Testis (tissue), 3 donors: ENCODE data around the gene RGL4. TPM values are rescaled to one million over a fixed set of nuclear protein-coding genes. Genes with fewer than 3 reads are reported as not detected.

ENCODE experiments used
- DNase-seq: peaks from one replicate; pipeline ENCODE4 v3.0.0-alpha.2; 2019
- H3K27ac ChIP-seq, 2 donors: fragments of 200-600 bp; sonication (generic); one replicate each; pipeline ENCODE4 v1.5.1; 2019
- H3K27me3 ChIP-seq: fragments of 200-600 bp; sonication (generic); one replicate; pipeline ENCODE4 v1.5.1; 2019
- H3K36me3 ChIP-seq: fragments of 200-600 bp; sonication (generic); one replicate; pipeline ENCODE4 v1.5.1; 2017; ENCODE audit warnings: low read depth; ENCODE audit errors: missing control alignments
- H3K4me1 ChIP-seq: fragments of 200-600 bp; sonication (generic); one replicate; pipeline ENCODE4 v1.5.1; 2019
- H3K4me3 ChIP-seq, 2 donors: fragments of 200-600 bp; sonication (generic); one replicate each; pipeline ENCODE4 v1.5.1; 2017 to 2019
- H3K9me3 ChIP-seq: fragments of 200-600 bp; sonication (generic); one replicate; pipeline ENCODE4 v1.5.1; 2017
- CTCF ChIP-seq, 3 experiments: fragments of 450-650 bp in 2 of 3; fragments of 200-600 bp in 1 of 3; sonication (generic) in 1 of 3; IDR thresholded peaks; one replicate each; pipeline ENCODE4 v1.5.1; 2016 to 2019; ENCODE audit warnings: antibody characterized with exemption in 3 of 3, mild to moderate bottlenecking in 2 of 3, moderate library complexity in 1 of 3
- POLR2A ChIP-seq: fragments of 450-650 bp; IDR thresholded peaks from one replicate; pipeline ENCODE4 v1.6.1; 2017; ENCODE audit warnings: antibody characterized with exemption, mild to moderate bottlenecking, moderate library complexity
- WGBS, 2 donors: methylation state at CpG; one replicate each; pipeline ENCODE4 v1.1.5; 2018; 5-methylcytosine and 5-hydroxymethylcytosine counted together
- intact Hi-C: fragments of 100-400 bp; cut with DNase I; formaldehyde crosslinking; loops from one replicate; pipeline ENCODE4 v1.15.1; 2023; ENCODE audit warnings: low total_unique reads
- polyA plus RNA-seq: library from polyadenylated mRNA; stranded (reverse); fragments of 350-450 nt; fragmentation: Illumina TruSeq; extraction: RNeasy Lipid Tissue Mini Kit (QIAGEN cat#74804); gene quantifications from one replicate; pipeline ENCODE4 v1.2.3, GENCODE V29; 2014; ENCODE audit warnings: low read depth, low replicate concordance; ENCODE audit not compliant: insufficient read depth
- total RNA-seq, 2 donors: library from RNA; depleted of rRNA; stranded (reverse); fragments of >200 nt; gene quantifications; one replicate each; pipeline ENCODE4 v1.2.3, GENCODE V29; 2016

The RGL4 gene
- total and polyA plus RNA-seq, 3 donors from 2014 or later = 5.3 to 10.1 (median 8.1) TPM

- 89 to 90% methylated on average over 8 of the region's 8 CpGs for WGBS, 2 donors
- no peak overlapping the region for H3K4me3 ChIP-seq
- no peaks in the 10 kb centered on the region for H3K27me3 ChIP-seq
- no peaks in the 10 kb centered on the region for H3K9me3 ChIP-seq
- DNase-seq = peak; percentile 9
- intact Hi-C loops = no loop called here
- no peak overlapping the region for H3K27ac ChIP-seq
- H3K4me1 ChIP-seq = peaks cover 15% of the 10 kb centered on the region
- H3K36me3 ChIP-seq = no peaks in the 10 kb centered on the region
- no peak for TF ChIP-seq CTCF (IDR thresholded peaks at IDR 0.05)
- no peak for TF ChIP-seq POLR2A
Observed at GRCh38 chr22:23683545-23683944, 7.3 kb upstream of the RGL4 start.

- WGBS, 2 donors = 49 to 54% methylated on average over 3 to 6 of the region's 6 CpGs
- no peak overlapping the region for H3K4me3 ChIP-seq
- H3K9me3 ChIP-seq = no peaks in the 10 kb centered on the region
- H3K27me3 ChIP-seq = no peaks in the 10 kb centered on the region
- TF ChIP-seq CTCF (IDR thresholded peaks at IDR 0.05) (no peak), POLR2A (no peak)
- no peaks in the 10 kb centered on the region for H3K36me3 ChIP-seq
- intact Hi-C loops = no loop called here
- H3K27ac ChIP-seq = no peak overlapping the region
- H3K4me1 ChIP-seq = peaks cover 15% of the 10 kb centered on the region
- DNase-seq = peak; percentile 34
Observed at GRCh38 chr22:23684026-23684425, 6.8 kb upstream of the RGL4 start.

- no peaks in the 10 kb centered on the region for H3K36me3 ChIP-seq
- H3K27me3 ChIP-seq = no peaks in the 10 kb centered on the region
- no peak for TF ChIP-seq CTCF (IDR thresholded peaks at IDR 0.05)
- no peak for TF ChIP-seq POLR2A
- DNase-seq = peak; percentile 78
- H3K4me1 ChIP-seq = peaks cover 18% of the 10 kb centered on the region
- H3K4me3 ChIP-seq = no peak overlapping the region
- H3K9me3 ChIP-seq = no peaks in the 10 kb centered on the region
- WGBS, 2 donors = 43 to 89% methylated on average over 4 to 8 of the region's 8 CpGs
- H3K27ac ChIP-seq = no peak overlapping the region
- intact Hi-C loops = no loop called here
Observed at GRCh38 chr22:23684561-23685031, 6.2 kb upstream of the RGL4 start.

GRCh38 chr22:23685205-23685784 lies 5.5 kb upstream of the RGL4 start:
- no peak for TF ChIP-seq CTCF (IDR thresholded peaks at IDR 0.05)
- TF ChIP-seq POLR2A = no peak
- WGBS, 2 donors = 96 to 97% methylated on average over 3 to 5 of the region's 5 CpGs
- peaks cover 19% of the 10 kb centered on the region for H3K4me1 ChIP-seq
- DNase-seq = peak; percentile 13
- H3K9me3 ChIP-seq = no peaks in the 10 kb centered on the region
- H3K4me3 ChIP-seq = no peak overlapping the region
- no peaks in the 10 kb centered on the region for H3K36me3 ChIP-seq
- H3K27me3 ChIP-seq = no peaks in the 10 kb centered on the region
- intact Hi-C loops = no loop called here
- H3K27ac ChIP-seq = no peak overlapping the region

GRCh38 chr22:23686416-23687024 lies 4.3 kb upstream of the RGL4 start:
- Histone ChIP-seq H3K4me1 (peaks cover 19% of the 10 kb centered on the region), H3K27me3 (no peaks in the 10 kb centered on the region), H3K4me3 (no peak overlapping the region), H3K9me3 (no peaks in the 10 kb centered on the region), H3K36me3 (no peaks in the 10 kb centered on the region), H3K27ac (no peak overlapping the region)
- WGBS, 2 donors = 78 to 80% methylated on average over 7 of the region's 7 CpGs
- peak; percentile 5 for DNase-seq
- no peak for TF ChIP-seq POLR2A
- no peak for TF ChIP-seq CTCF (IDR thresholded peaks at IDR 0.05)
- intact Hi-C loops = no loop called here
